Motor neuron (in vitro differentiated cells): ENCODE measurements around the gene VMP1. TPM values are rescaled to one million over a fixed set of nuclear protein-coding genes. Genes with fewer than 3 reads are reported as not detected.
A peak's percentile ranks its signal among the peaks of the same experiment; 100 is the strongest.

Experiments used
- ATAC-seq, 8 experiments: fragments of 200-7000 bp; cut with Tn5 transposase; replicated peaks in 6 of 8; 2 replicates each; pipeline ENCODE4 v1.8.0; 2021; ENCODE audit warnings: mild to moderate bottlenecking in 8 of 8, moderate library complexity in 8 of 8
- H3K27ac ChIP-seq, 2 donors: fragments of 250-450 bp; sonication (Bioruptor Pico); 2 replicates each; pipeline ENCODE4 v1.9.0; 2021; ENCODE audit warnings: antibody characterized with exemption in 2 of 2, mild to moderate bottlenecking in 2 of 2, moderate library complexity in 1 of 2
- H3K4me1 ChIP-seq, 2 donors: fragments of 250-450 bp; sonication (Bioruptor Pico); replicated peaks in 1 of 2; 2 replicates each; pipeline ENCODE4 v1.6.1; 2021; ENCODE audit warnings: antibody characterized with exemption in 2 of 2, mild to moderate bottlenecking in 2 of 2, moderate library complexity in 1 of 2
- H3K4me3 ChIP-seq, 5 donors: fragments of 250-450 bp; sonication (Bioruptor Pico); 2 replicates each; pipeline ENCODE4 v1.9.0; 2021; ENCODE audit warnings: antibody characterized with exemption in 5 of 5, mild to moderate bottlenecking in 5 of 5, moderate library complexity in 4 of 5
- WGBS, 10 experiments: fragments of 450-650 bp; shearing (Covaris generic); methylation state at CpG; one replicate each; pipeline ENCODE4 v1.0.0; 2022; 5-methylcytosine and 5-hydroxymethylcytosine counted together
- in situ Hi-C, 9 experiments: fragments of 400-800 bp; cut with MboI; loops; one replicate each; pipeline ENCODE4 v1.15.0; 2021; ENCODE audit warnings: low sequenced_read_pairs in 9 of 9, low pct_unique_long_range_greater_than_20kb in 2 of 9; ENCODE audit not compliant: unreplicated experiment in 9 of 9
- total RNA-seq, 8 experiments: library from RNA; unstranded; fragments of 300-600 nt; gene quantifications; 2 replicates each; pipeline versions ENCODE4 v1.2.3 to v1.2.4, GENCODE V29; 2022

The VMP1 gene
- 100 to 1,000 TPM in 4 of 8 experiments, 10 to 100 TPM in 4; 48.1 to 302 (median 110) TPM for total RNA-seq

GRCh38 chr17:59707149-59707970 lies at the start of gene VMP1, which contains the start of gene PTRH2:
VMP1 (plus strand) TSS chr17:59707654; CDS start chr17:59731447, 23,793 bp downstream.
PTRH2 (minus strand) TSS chr17:59707430; CDS start chr17:59697978, 9,452 bp downstream.
- H3K27ac ChIP-seq: peak within 1 kb of the TSS; percentile 92 to 98
- H3K4me3 ChIP-seq: peak within 1 kb of the TSS; percentile 62 to 83 (median 74)
- ATAC-seq: peak; percentile 91 to 99 (median 98)
- WGBS, 10 experiments: 0 to 2% (median 0%) methylated on average over 4 to 24 of the region's 45 CpGs; no CpG with 5 or more reads in 1 of the 10 experiments
- H3K4me1 ChIP-seq: peaks cover 12 to 21% of the 10 kb centered on the region in 2 donors
- in situ Hi-C loops: no loop called here

- ATAC-seq: peak in 2 of 8 experiments; percentile 11 to 40
- Histone ChIP-seq H3K27ac (no peak overlapping the region), H3K4me1 (peaks cover 0 to 3% of the 10 kb centered on the region in 2 donors), H3K4me3 (no peak overlapping the region)
- in situ Hi-C loops: no loop called here
- 6 to 100% (median 90%) methylated on average over 1 to 5 of the region's 5 CpGs for WGBS, 10 experiments
Observed at GRCh38 chr17:59666235-59666634, 41.2 kb upstream of the VMP1 start.

- Histone ChIP-seq H3K4me1 (peaks cover 0 to 3% of the 10 kb centered on the region in 2 donors), H3K27ac (no peak overlapping the region), H3K4me3 (no peak overlapping the region)
- 0 to 100% (median 47%) methylated on average over 1 to 3 of the region's 3 CpGs; no CpG with 5 or more reads in 1 of the 10 experiments for WGBS, 10 experiments
- peak in 1 of 8 experiments; percentile 35 for ATAC-seq
- in situ Hi-C loops: no loop called here
Observed at GRCh38 chr17:59668816-59669215, 38.6 kb upstream of the VMP1 start.

- in situ Hi-C loops: no loop called here
Observed at GRCh38 chr17:59669411-59669810, 38.0 kb upstream of the VMP1 start.

GRCh38 chr17:59669944-59670343 lies 37.5 kb upstream of the VMP1 start:
- Histone ChIP-seq H3K4me3 (no peak overlapping the region), H3K4me1 (peaks cover 0 to 3% of the 10 kb centered on the region in 2 donors), H3K27ac (no peak overlapping the region)
- in situ Hi-C loops: no loop called here
- 71 to 100% (median 100%) methylated on average over 1 of the region's 1 CpG; no CpG with 5 or more reads in 3 of the 10 experiments for WGBS, 10 experiments
- no peak for ATAC-seq

More at GRCh38 chr17:59669411-59669810, 38.0 kb upstream of the VMP1 start:
- 0 to 100% (median 22%) methylated on average over 1 of the region's 1 CpG; no CpG with 5 or more reads in 1 of the 10 experiments for WGBS, 10 experiments
- H3K4me1 ChIP-seq: peaks cover 0 to 3% of the 10 kb centered on the region in 2 donors
- ATAC-seq: no peak
- H3K4me3 ChIP-seq: no peak overlapping the region
- H3K27ac ChIP-seq: no peak overlapping the region

- Histone ChIP-seq H3K4me3 (no peak overlapping the region), H3K27ac (no peak overlapping the region), H3K4me1 (peaks cover 0 to 3% of the 10 kb centered on the region in 2 donors)
- 83 to 100% (median 100%) methylated on average over 1 of the region's 1 CpG; no CpG with 5 or more reads in 2 of the 10 experiments for WGBS, 10 experiments
- ATAC-seq: no peak
- in situ Hi-C loops: no loop called here
Observed at GRCh38 chr17:59671386-59671785, 36.1 kb upstream of the VMP1 start.

GRCh38 chr17:59675231-59675630 lies 32.2 kb upstream of the VMP1 start:
- WGBS, 10 experiments: 17 to 100% (median 45%) methylated on average over 1 of the region's 1 CpG; no CpG with 5 or more reads in 3 of the 10 experiments
- no peak for ATAC-seq
- in situ Hi-C loops: no loop called here
- Histone ChIP-seq H3K4me1 (peaks cover 0 to under 1% of the 10 kb centered on the region in 2 donors), H3K4me3 (no peak overlapping the region), H3K27ac (no peak overlapping the region)

- in situ Hi-C loops: no loop called here
- Histone ChIP-seq H3K4me1 (no peaks in the 10 kb centered on the region), H3K27ac (no peak overlapping the region), H3K4me3 (no peak overlapping the region)
- 0 to 100% (median 94%) methylated on average over 1 to 4 of the region's 7 CpGs; no CpG with 5 or more reads in 1 of the 10 experiments for WGBS, 10 experiments
- ATAC-seq: peak in 3 of 8 experiments; percentile 75 to 81 (median 78)
Observed at GRCh38 chr17:59676716-59677115, 30.7 kb upstream of the VMP1 start.

GRCh38 chr17:59678918-59679317 lies 28.5 kb upstream of the VMP1 start:
- H3K27ac ChIP-seq: no peak overlapping the region

GRCh38 chr17:59680314-59680713 lies 27.1 kb upstream of the VMP1 start:
- Histone ChIP-seq H3K4me3 (no peak overlapping the region), H3K4me1 (no peaks in the 10 kb centered on the region), H3K27ac (no peak overlapping the region)
- in situ Hi-C loops: no loop called here
- no peak for ATAC-seq
- WGBS, 10 experiments: 16 to 100% (median 86%) methylated on average over 1 to 4 of the region's 4 CpGs

More at GRCh38 chr17:59678918-59679317, 28.5 kb upstream of the VMP1 start:
- 0 to 100% (median 74%) methylated on average over 1 to 2 of the region's 2 CpGs; no CpG with 5 or more reads in 2 of the 10 experiments for WGBS, 10 experiments
- ATAC-seq: peak in 3 of 8 experiments; percentile 36 to 79 (median 41)
- Histone ChIP-seq H3K4me3 (no peak overlapping the region), H3K4me1 (no peaks in the 10 kb centered on the region)
- in situ Hi-C loops: no loop called here

- Histone ChIP-seq H3K4me1 (no peaks in the 10 kb centered on the region), H3K27ac (no peak overlapping the region), H3K4me3 (no peak overlapping the region)
- in situ Hi-C loops: no loop called here
- peak in 2 of 8 experiments; percentile 64 to 68 for ATAC-seq
Observed at GRCh38 chr17:59683283-59683682, 24.2 kb upstream of the VMP1 start.

- Histone ChIP-seq H3K4me3 (no peak overlapping the region), H3K4me1 (no peaks in the 10 kb centered on the region), H3K27ac (no peak overlapping the region)
- ATAC-seq: no peak
- 81 to 100% (median 96%) methylated on average over 3 to 6 of the region's 6 CpGs; no CpG with 5 or more reads in 1 of the 10 experiments for WGBS, 10 experiments
- in situ Hi-C loops: no loop called here
Observed at GRCh38 chr17:59684967-59685366, 22.5 kb upstream of the VMP1 start.

GRCh38 chr17:59688008-59688407 lies 19.4 kb upstream of the VMP1 start:
- ATAC-seq: peak in 2 of 8 experiments; percentile 18 to 38
- H3K27ac ChIP-seq: no peak overlapping the region

More at GRCh38 chr17:59688008-59688407, 19.4 kb upstream of the VMP1 start:
- 83 to 100% (median 86%) methylated on average over 1 of the region's 1 CpG; no CpG with 5 or more reads in 3 of the 10 experiments for WGBS, 10 experiments
- H3K4me1 ChIP-seq: no peaks in the 10 kb centered on the region
- H3K4me3 ChIP-seq: no peak overlapping the region
- in situ Hi-C loops: no loop called here
